Breast epithelium (tissue), 4 donors: Measurements from ENCODE around the gene SLC26A4. TPM values are rescaled to one million over a fixed set of nuclear protein-coding genes. Genes with fewer than 3 reads are reported as not detected.

Experiments
- DNase-seq, 2 donors: peaks; one replicate each; pipeline ENCODE4 v3.0.0-alpha.2; 2019; ENCODE audit warnings: low spot score in 2 of 2
- H3K27ac ChIP-seq, 2 donors: fragments of 200-600 bp; sonication (generic) in 1 of 2; one replicate each; pipeline ENCODE4 v1.5.1; 2016 to 2019; ENCODE audit warnings: mild to moderate bottlenecking in 1 of 2
- H3K27me3 ChIP-seq, 2 donors: fragments of 200-600 bp; sonication (generic) in 1 of 2; one replicate each; pipeline versions ENCODE4 v1.5.1 to v1.6.0; 2017 to 2019; ENCODE audit warnings: control low read depth in 1 of 2, mild to moderate bottlenecking in 1 of 2
- H3K36me3 ChIP-seq: fragments of 200-600 bp; one replicate; pipeline ENCODE4 v1.5.1; 2019
- H3K4me1 ChIP-seq, 2 donors: fragments of 200-600 bp; sonication (generic); one replicate each; pipeline ENCODE4 v1.5.1; 2016 to 2019; ENCODE audit warnings: control low read depth in 1 of 2
- H3K4me3 ChIP-seq, 3 donors: fragments of 200-600 bp; sonication (generic); 1 replicate in 2 of 3; 2 replicates in 1 of 3; pipeline ENCODE4 v1.5.1; 2016 to 2019; ENCODE audit warnings: mild to moderate bottlenecking in 3 of 3, moderate library complexity in 2 of 3
- H3K9me3 ChIP-seq, 2 donors: fragments of 200-600 bp; sonication (generic) in 1 of 2; one replicate each; pipeline ENCODE4 v1.5.1; 2016 to 2019; ENCODE audit warnings: control low read depth in 1 of 2
- POLR2A ChIP-seq: fragments of 450-650 bp; IDR thresholded peaks from one replicate; pipeline ENCODE4 v1.6.1; 2016; ENCODE audit warnings: antibody characterized with exemption, mild to moderate bottlenecking, moderate library complexity
- POLR2AphosphoS5 ChIP-seq, 3 donors: sonication (generic); formaldehyde crosslinking; IDR thresholded peaks; one replicate each; pipeline ENCODE4 v1.6.1; 2017; ENCODE audit warnings: antibody characterized with exemption in 3 of 3
- intact Hi-C: fragments of 100-400 bp; cut with DNase I; formaldehyde crosslinking; loops from one replicate; pipeline ENCODE4 v1.15.1; 2023; ENCODE audit warnings: low total_unique reads
- total RNA-seq, 3 donors: library from RNA; depleted of rRNA; stranded (reverse); fragments of >200 nt; gene quantifications; one replicate each; pipeline ENCODE4 v1.1.0, GENCODE V29; 2016
- TF ChIP-seq, protein P1 (sequence below), 3 donors: fragments of 450-650 bp; IDR thresholded peaks; one replicate each; pipeline ENCODE4 v1.5.1; 2016 to 2017; ENCODE audit warnings: antibody characterized with exemption in 3 of 3, mild to moderate bottlenecking in 3 of 3, moderate library complexity in 3 of 3

Gene SLC26A4
- total RNA-seq, 3 donors from 2014 or later = 0.44 to 1.3 (median 0.48) TPM

DNA sequence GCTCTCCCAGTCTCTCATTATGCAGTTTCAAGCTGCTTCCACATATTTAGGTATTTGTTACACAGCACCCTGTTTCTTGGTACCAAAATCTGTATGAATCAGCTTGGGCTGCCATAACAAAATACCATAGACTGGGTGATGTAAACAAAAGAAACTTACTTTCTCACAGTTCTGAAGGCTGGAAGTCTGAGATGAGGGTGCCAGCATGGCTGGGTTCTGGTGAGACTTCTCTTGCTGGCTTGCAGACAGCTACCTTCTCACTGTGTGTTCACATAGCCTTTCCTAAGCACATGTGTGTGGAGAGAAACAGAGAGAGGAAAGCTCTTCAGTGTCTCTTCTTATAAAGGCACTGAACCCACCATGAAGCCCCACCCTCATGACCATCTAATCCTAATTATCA lies 67.6 kb downstream of the SLC26A4 start:
- no peak for TF ChIP-seq POLR2A
- TF ChIP-seq POLR2AphosphoS5 (IDR thresholded peaks at IDR 0.05) = no peak
- TF ChIP-seq, protein P1, sequence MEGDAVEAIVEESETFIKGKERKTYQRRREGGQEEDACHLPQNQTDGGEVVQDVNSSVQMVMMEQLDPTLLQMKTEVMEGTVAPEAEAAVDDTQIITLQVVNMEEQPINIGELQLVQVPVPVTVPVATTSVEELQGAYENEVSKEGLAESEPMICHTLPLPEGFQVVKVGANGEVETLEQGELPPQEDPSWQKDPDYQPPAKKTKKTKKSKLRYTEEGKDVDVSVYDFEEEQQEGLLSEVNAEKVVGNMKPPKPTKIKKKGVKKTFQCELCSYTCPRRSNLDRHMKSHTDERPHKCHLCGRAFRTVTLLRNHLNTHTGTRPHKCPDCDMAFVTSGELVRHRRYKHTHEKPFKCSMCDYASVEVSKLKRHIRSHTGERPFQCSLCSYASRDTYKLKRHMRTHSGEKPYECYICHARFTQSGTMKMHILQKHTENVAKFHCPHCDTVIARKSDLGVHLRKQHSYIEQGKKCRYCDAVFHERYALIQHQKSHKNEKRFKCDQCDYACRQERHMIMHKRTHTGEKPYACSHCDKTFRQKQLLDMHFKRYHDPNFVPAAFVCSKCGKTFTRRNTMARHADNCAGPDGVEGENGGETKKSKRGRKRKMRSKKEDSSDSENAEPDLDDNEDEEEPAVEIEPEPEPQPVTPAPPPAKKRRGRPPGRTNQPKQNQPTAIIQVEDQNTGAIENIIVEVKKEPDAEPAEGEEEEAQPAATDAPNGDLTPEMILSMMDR (IDR thresholded peaks at IDR 0.05) = no peak
- no peak for DNase-seq
- no peaks in the 10 kb centered on the region for H3K9me3 ChIP-seq
- no peaks in the 10 kb centered on the region for H3K36me3 ChIP-seq
- intact Hi-C loops = no loop called here
- H3K27me3 ChIP-seq = no peaks in the 10 kb centered on the region
- H3K27ac ChIP-seq = no peak overlapping the region
- H3K4me1 ChIP-seq = no peaks in the 10 kb centered on the region
- no peak overlapping the region for H3K4me3 ChIP-seq

DNA sequence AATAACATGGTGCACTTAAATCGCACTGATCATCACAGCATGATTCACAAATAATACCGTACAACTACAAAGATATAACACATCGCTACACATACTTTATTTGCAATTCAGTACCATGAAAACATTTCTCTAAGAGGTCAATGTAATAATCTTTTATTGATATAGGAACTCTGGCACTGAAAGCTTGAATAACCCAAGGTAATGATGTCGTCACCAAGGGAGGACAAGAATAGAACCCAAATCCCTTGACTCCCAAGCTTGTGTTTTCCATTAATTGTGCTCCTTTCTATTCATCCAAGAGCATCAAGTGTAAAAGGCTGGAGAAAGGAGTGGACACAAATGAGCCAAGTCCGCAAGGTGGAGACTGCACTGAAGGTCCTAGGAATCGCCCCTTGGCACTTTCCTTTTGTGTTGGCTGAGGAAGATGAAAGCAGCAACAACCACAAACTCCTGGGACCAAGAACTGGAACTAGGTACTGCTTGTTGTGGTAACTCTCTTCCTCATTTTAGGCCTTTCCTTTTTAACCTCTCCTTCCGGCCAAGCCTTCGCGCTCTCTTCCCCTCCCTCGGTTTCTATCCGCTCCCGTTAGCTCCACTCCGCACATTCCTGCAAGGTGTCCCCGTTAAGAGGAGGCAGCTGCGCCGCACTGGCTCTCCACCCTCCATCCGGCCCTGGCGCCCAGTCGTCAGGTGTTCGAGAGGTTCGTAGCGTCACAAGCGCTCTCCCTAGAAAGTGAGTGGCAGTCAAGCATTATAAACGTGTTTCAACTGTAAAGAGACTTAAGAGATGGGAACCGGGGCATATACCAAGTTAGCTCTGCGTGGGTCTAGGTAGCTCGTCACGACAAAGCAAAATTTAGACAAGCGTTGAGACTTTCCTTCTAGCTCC lies 82.3 kb downstream of the SLC26A4 start:
- H3K9me3 ChIP-seq = no peaks in the 10 kb centered on the region
- H3K27me3 ChIP-seq = no peaks in the 10 kb centered on the region
- peaks cover 0 to 4% of the 10 kb centered on the region in 2 donors for H3K4me1 ChIP-seq
- H3K27ac ChIP-seq = peak overlapping the region; percentile 95 to 98
- peak in 1 of 3 donors; percentile 9 for TF ChIP-seq POLR2AphosphoS5 (IDR thresholded peaks at IDR 0.05)
- TF ChIP-seq, protein P1 (IDR thresholded peaks at IDR 0.05) = no peak
- no peak for TF ChIP-seq POLR2A
- peak overlapping the region; percentile 81 to 95 (median 94) for H3K4me3 ChIP-seq
- intact Hi-C loops = loop anchor here (10.0 kb wide), 1 partner anchor 132 kb away; no protein-coding TSS in a partner anchor
- DNase-seq = peak; percentile 39 to 58
- H3K36me3 ChIP-seq = no peaks in the 10 kb centered on the region

DNA sequence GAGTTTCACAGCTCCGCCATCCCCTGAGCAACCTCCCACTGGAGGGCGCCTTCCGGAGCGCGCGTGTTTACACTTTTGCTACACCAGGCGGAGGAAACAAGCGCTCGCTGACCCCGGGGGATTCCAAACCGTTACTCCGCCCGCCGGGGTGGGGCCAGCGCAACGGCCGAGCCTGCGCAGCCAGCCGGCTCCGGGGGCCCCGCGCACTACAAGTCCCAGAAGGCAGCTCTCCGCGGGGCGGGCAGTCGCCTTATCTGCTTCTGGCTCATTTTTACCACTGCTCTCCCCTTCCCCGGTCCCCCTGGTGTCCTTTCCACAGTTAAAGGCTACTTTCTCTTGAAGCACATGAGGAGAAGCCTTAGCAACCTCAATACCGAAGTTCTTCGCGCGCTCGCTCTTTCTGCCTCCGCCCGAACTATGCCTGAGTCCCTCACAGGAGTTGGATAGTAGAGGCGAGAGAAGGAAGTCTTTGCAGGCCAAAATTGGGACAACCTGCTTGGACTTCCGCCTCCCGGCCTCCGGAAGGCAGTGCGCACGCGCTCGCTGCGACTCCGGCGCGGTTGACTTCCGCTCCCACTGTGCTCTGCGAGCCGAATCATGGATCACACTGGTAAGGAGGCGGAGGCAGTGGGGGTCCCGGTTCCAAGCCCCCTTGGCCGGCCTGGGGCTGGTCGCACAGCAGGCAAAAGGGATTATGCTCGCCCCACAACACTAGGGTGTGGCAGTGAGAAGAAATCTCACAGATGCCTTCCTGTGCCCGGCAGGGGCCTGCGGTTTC lies 83.1 kb downstream of the SLC26A4 start, which contains the start of gene CBLL1:
CBLL1 (plus strand) TSS at position 576 of the 778 bp plus-strand sequence; CDS start at position 598, 22 bp downstream.
- intact Hi-C loops = loop anchor here (10.0 kb wide), 1 partner anchor 131 kb away; no protein-coding TSS in a partner anchor
- TF ChIP-seq, protein P1 (IDR thresholded peaks at IDR 0.05) = peak; percentile 52 to 74 (median 74)
- TF ChIP-seq POLR2A = peak; percentile 49
- peak; percentile 45 to 90 (median 79) for TF ChIP-seq POLR2AphosphoS5 (IDR thresholded peaks at IDR 0.05)
- no peaks in the 10 kb centered on the region for H3K9me3 ChIP-seq
- no peaks in the 10 kb centered on the region for H3K27me3 ChIP-seq
- H3K4me1 ChIP-seq = peaks cover 0 to 4% of the 10 kb centered on the region in 2 donors
- peak; percentile 94 to 96 for DNase-seq
- peak within 1 kb of the TSS; percentile 95 to 98 for H3K27ac ChIP-seq
- peak within 1 kb of the TSS; percentile 81 to 95 (median 94) for H3K4me3 ChIP-seq
- no peaks in the 10 kb centered on the region for H3K36me3 ChIP-seq

DNA sequence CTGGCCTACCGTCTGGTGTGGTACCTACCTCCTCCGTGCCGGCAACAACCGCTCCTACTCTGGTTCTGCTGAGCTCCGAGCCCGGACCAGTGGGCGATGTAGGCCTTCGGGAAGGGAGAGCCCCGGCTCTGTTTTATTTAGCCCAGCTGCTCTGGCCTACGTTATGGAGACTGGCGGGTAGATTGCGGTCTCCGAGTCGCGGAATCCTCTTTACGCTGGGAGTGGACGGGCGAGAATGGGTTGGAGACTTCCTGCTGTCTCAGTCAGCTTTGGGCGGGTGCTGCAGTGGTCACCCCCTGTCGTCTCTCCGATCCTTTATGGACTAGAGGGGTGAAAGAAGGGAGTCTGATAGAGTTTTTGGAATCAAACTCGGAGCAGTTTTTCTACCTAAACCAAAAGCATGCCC lies 83.7 kb downstream of the SLC26A4 start:
- Histone ChIP-seq H3K9me3 (no peaks in the 10 kb centered on the region), H3K36me3 (no peaks in the 10 kb centered on the region), H3K27me3 (no peaks in the 10 kb centered on the region), H3K4me3 (peak overlapping the region; percentile 81 to 95 (median 94)), H3K27ac (peak overlapping the region; percentile 95 to 98), H3K4me1 (peaks cover 0 to 4% of the 10 kb centered on the region in 2 donors)
- intact Hi-C loops = loop anchor here (10.0 kb wide), 1 partner anchor 130 kb away; no protein-coding TSS in a partner anchor
- no peak for TF ChIP-seq POLR2AphosphoS5 (IDR thresholded peaks at IDR 0.05)
- no peak for TF ChIP-seq POLR2A
- TF ChIP-seq, protein P1 (IDR thresholded peaks at IDR 0.05) = no peak
- no peak for DNase-seq
